DMS53 (cell line): ENCODE results near the gene KREMEN2.

Experiments used
- DNase-seq: peaks from one replicate; lab custom pipeline; 2025; lab: John Stamatoyannopoulos, UW

The KREMEN2 gene

DNA sequence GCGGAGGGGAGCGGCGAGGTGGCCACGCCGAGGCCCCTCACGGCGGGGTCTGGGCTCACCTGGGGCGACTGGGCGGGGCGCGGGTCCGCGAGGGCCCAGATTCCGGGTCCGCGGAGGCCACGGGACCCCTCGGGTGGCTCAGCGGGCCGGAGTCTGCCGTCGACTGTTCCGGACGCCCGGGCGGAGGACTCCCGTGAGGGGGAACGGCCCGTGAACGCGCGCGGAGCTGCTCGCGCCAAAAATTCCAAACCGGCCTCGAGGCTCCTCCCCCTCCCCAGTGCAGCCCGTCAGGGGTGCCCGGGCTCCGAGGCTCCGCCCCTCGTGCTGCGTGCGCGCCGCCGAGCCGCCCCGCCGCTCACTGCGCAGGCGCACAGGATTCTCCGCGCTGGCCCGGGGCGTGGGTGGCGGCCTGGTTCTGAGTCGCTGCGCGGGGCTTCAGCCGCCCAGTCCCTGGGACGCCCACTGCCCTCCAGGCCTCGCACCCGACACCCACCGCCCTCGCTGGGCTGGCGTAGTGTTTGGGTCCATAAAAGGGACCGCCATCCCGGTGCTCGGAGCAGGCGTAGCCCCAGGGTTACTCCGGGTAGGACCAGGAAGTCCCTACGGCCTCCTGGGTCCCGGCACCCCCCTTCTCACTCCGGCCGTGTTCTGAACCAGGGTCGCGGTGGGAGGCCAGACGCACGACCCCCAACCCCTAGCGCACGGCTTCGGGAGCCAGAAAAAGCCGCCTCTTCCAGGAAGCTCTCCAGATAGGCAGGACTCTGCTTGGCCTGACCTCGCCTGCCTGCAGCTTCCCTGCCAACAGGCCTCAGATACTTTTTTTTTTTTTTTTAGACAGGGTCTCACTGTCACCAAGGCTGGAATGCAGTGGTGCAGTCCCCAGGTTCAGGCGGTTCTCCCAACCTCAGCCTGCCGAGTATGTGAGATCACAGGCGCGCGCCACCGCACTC is 16.4 kb downstream of the KREMEN2 start, which contains the start of gene PKMYT1:
Gene PKMYT1, minus strand, starts transcription at position 220 of the 950 bp plus-strand sequence. CDS start 789 bp downstream, outside the sequence.
- peak; percentile 89 for DNase-seq

- no peak for DNase-seq
Observed at GRCh38 chr16:2981177-2981898, 17.3 kb downstream of the KREMEN2 start.

DNA sequence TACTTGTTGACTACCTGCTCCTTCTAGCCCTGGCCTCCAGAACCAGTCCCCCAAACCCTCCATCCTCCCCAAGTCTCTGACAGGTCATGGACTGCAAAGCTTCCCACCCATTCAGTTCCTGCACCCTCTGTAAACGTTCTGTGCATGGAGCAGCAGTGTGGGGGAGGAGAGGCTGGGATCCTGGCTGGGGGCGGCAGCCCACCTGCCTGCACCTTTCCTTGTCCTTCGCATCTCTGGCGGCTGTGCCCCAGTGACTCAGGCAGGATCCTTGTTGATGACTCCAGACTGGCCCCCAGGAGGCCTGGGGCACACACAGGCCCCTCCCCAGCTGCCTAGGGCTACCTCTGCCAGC is 17.8 kb downstream of the KREMEN2 start:
- no peak for DNase-seq

DNA sequence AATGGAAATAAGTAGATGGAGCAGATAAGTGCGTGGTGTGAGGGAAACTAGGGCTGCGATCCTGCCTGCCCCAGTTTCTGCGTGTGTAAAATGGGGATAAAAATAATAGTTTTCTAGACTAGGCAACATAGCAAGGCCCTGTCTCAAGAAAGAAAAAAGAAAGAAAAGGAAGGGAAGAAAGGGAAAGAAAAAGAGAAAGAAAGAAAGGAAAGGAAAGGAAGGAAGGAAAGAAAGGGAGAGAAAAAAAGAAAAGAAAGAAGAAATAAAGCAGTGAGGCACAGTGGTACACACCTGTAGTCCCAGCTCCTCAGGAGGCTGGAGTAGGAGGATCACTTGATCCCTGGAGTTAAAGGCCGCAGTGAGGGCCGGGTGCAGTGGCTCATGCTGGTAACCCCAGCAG is 18.3 kb downstream of the KREMEN2 start:
- no peak for DNase-seq

GRCh38 chr16:2983706-2984136 is 19.6 kb downstream of the KREMEN2 start:
- DNase-seq = peak; percentile 84

- DNase-seq = no peak
Observed at GRCh38 chr16:2985462-2985861, 21.4 kb downstream of the KREMEN2 start.

- DNase-seq = peak; percentile 20
Observed at GRCh38 chr16:2985893-2986355, 21.8 kb downstream of the KREMEN2 start.

DNA sequence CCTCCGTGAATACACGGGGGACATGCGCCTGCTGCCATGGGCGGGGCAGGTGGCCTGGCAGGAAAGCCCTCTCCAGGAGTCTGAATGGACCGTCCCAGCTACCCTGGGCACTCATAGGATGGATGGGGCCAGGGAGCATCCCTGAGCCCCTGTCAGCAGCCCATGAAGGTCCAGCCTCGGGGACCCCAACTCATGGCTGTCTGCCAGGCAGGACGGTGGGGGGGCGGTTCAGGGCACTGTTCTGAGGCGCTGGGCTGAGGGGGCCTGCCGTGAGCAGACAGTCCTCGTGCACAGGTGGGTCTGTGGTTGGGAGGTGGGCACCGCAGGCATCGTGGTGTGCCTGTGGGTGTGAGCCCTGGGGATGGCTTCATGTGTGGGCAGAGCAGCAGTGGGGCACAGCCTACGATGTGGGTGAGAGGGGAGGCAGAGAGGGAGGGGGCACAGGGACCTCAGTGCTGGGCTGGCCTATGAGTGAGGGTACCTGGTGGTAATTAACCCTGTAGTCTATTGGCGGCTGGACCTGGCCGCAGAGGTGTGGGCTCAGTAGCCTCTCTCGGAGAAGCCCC is 22.6 kb downstream of the KREMEN2 start:
- no peak for DNase-seq

GRCh38 chr16:2987286-2987685 is 23.2 kb downstream of the KREMEN2 start:
- no peak for DNase-seq

GRCh38 chr16:2987833-2988232 is 23.8 kb downstream of the KREMEN2 start:
- DNase-seq = no peak

- DNase-seq = no peak
Observed at GRCh38 chr16:2988590-2989099, 24.6 kb downstream of the KREMEN2 start.

DNA sequence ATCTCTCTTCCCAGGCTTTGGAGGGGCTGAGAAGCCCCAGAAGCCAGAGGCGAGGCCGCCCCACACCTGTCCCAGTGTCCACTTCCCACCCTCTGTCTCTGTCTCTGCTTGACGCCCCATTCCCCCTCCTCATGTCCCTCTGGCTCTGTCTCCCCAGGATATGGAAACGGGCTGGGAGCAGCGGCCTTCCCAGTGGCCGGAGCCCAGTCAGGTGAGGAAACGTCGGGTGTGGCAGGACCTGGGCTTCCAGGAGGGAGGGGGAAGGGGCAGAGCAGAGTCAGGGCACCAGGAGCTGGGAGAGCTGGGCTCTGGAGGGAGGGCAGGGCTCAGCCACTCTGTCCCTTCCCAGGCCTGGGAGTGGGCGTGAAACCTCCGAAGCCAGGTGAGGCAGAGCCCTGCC is 26.8 kb downstream of the KREMEN2 start:
- peak; percentile 15 for DNase-seq

GRCh38 chr16:2991566-2992261 is 27.6 kb downstream of the KREMEN2 start:
- DNase-seq = no peak

GRCh38 chr16:2992383-2993081 is 28.5 kb downstream of the KREMEN2 start:
- DNase-seq = no peak

- DNase-seq = no peak
Observed at GRCh38 chr16:2996298-2996697, 32.2 kb downstream of the KREMEN2 start.

- DNase-seq = no peak
Observed at GRCh38 chr16:2999929-3000328, 35.9 kb downstream of the KREMEN2 start.

DNA sequence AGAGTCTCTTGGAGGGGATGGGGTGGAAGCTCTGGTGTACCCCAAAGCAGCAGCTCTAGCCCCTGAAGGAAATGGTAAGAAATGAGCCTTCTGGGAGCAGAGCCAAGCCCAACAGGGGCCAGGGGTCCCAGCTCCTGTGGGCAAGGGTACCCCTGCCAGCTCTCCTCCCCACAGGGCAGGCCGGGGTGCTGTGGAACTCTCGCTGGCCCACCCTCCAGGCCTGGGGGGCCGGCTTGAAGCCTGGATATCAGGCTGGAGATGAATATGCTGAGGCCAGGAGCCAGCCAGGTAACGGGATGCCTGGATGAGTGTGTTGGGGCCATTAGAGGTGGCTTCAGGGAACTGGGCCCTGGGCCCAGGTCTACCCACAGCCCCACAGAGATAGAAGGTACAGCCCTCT is 36.5 kb downstream of the KREMEN2 start:
- no peak for DNase-seq

DNA sequence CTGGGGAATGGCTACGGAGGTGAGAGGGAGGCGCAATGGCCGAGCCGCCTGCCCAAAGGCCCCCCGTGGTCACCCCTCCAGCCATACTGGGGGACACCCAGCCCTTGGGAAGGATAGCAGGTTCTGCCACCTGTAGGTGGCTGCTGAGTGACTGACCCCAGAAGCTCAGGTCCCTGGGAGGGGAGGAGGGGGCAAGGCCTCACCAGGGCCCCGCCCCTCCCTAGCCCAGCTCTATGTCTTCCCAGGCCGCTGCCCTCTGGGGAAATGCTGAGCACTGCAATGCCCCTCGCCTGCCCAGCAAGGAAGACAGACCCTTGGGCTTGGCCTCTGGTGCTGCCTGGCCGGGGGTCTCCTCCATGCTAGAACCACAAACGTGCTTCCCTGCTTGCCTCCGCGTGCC is 37.2 kb downstream of the KREMEN2 start:
- DNase-seq = no peak

DNA sequence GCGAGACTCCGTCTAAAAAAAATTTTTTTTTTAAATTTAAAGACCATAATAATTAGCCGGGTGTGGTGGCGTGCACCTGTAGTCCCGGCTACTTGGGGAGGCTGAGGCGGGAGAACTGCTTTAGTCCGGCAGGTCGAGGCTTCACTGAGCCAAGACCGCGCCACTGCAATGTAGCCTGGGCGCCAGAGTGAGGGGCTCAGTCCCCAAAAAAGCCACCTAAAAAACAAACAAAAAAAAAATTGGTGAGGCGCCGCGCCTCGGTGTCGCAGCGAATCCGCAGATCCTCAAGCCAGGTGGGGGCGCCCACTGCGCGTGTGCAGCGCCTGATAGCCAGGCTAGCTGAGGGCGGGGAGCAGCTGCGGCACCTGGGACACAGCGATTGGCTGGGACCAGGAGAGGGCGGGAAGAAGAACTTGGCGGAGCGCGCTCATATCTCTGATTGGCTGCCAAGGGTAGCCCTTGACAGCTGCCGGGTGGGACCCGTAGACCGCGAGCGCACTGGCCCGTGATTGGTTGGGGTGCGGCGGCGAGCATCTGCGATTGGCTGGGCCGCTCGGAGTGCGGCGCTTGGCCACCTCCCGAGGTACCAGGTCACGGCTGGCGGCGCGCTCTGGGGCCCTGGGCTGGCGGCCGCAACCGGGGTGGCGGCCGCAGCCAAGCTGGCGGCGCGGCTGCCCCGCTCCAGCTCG is 39.7 kb downstream of the KREMEN2 start:
- DNase-seq = peak; percentile 98

- peak; percentile 72 for DNase-seq
Observed at GRCh38 chr16:3004319-3004718, 40.2 kb downstream of the KREMEN2 start.
